B cell (primary cell): Measurements from ENCODE around the gene RAB3IL1. TPM values are rescaled to one million over a fixed set of nuclear protein-coding genes. Genes with fewer than 3 reads are reported as not detected.
A peak's percentile ranks its signal among the peaks of the same experiment; 100 is the strongest.

ENCODE experiments used
- ATAC-seq: fragments of 200-7000 bp; cut with Tn5 transposase; one replicate; pipeline ENCODE4 v1.10.0; 2021; ENCODE audit warnings: low read depth, mild to moderate bottlenecking, moderate number of reproducible peaks, moderate library complexity
- CTCF ChIA-PET: fragments of 350-600 bp; sonication (Branson Sonifier 250); formaldehyde crosslinking; loops from one replicate; lab custom pipeline; 2021; ENCODE audit warnings: antibody characterized with exemption, inconsistent platforms; lab: Charles Lee
- POLR2A ChIA-PET: fragments of 350-600 bp; sonication (Branson Sonifier 250); formaldehyde crosslinking; loops from one replicate; lab custom pipeline; 2021; ENCODE audit warnings: antibody characterized with exemption; lab: Charles Lee
- DNase-seq: peaks from one replicate; pipeline ENCODE4 v3.0.0; 2013
- H2AFZ ChIP-seq: 2 replicates; pipeline ENCODE4 v1.6.1; 2012; ENCODE audit warnings: mild to moderate bottlenecking, low read depth, low read length; ENCODE audit not compliant: insufficient read depth, poor library complexity, severe bottlenecking
- H3K27ac ChIP-seq, 2 donors: 1 replicate in 1 of 2; 2 replicates in 1 of 2; pipeline ENCODE4 v1.5.1; 2012 to 2013; ENCODE audit warnings: low read length in 2 of 2, mild to moderate bottlenecking in 2 of 2, moderate library complexity in 1 of 2
- H3K27me3 ChIP-seq, 4 experiments: fragments of 200-600 bp in 1 of 4; sonication (generic) in 1 of 4; replicated peaks in 1 of 4; 1 replicate in 2 of 4; 2 replicates in 2 of 4; pipeline versions ENCODE4 v1.6.1 to v1.7.0; 2013 to 2016; ENCODE audit warnings: low read length in 3 of 4, mild to moderate bottlenecking in 2 of 4, mixed read lengths in 1 of 4, moderate library complexity in 1 of 4; ENCODE audit not compliant: insufficient read depth in 4 of 4, control insufficient read depth in 3 of 4; ENCODE audit errors: control extremely low read depth in 1 of 4
- H3K36me3 ChIP-seq, 2 experiments: replicated peaks in 1 of 2; 1 replicate in 1 of 2; 2 replicates in 1 of 2; pipeline versions ENCODE4 v1.6.1 to v1.7.1; 2013; ENCODE audit warnings: low read length in 1 of 2; ENCODE audit not compliant: insufficient read depth in 2 of 2, control insufficient read depth in 1 of 2; ENCODE audit errors: control extremely low read depth in 1 of 2, extremely low read depth in 1 of 2
- H3K4me1 ChIP-seq, 2 donors: fragments of 200-600 bp in 1 of 2; sonication (generic) in 1 of 2; 1 replicate in 1 of 2; 2 replicates in 1 of 2; pipeline versions ENCODE4 v1.5.1 to v1.6.1; 2013 to 2017; ENCODE audit warnings: low read length in 2 of 2; ENCODE audit not compliant: control insufficient read depth in 2 of 2, insufficient read depth in 2 of 2
- H3K4me2 ChIP-seq: replicated peaks from 2 replicates; pipeline ENCODE3; 2012; ENCODE audit warnings: mild to moderate bottlenecking, low read depth, low read length; ENCODE audit not compliant: poor library complexity, severe bottlenecking
- H3K4me3 ChIP-seq, 5 experiments: fragments of 200-600 bp in 1 of 5; sonication (generic) in 1 of 5; 1 replicate in 3 of 5; 2 replicates in 2 of 5; pipeline versions ENCODE4 v1.5.1 to v1.7.0; 2011 to 2016; ENCODE audit warnings: low read length in 4 of 5, mild to moderate bottlenecking in 4 of 5, low read depth in 2 of 5, control low read depth in 1 of 5, moderate library complexity in 1 of 5; ENCODE audit not compliant: insufficient read depth in 1 of 5; ENCODE audit errors: control extremely low read depth in 1 of 5, extremely low read depth in 1 of 5
- H3K79me2 ChIP-seq: fragments of 200-600 bp; sonication (generic); one replicate; pipeline ENCODE4 v1.6.0; 2016; ENCODE audit warnings: low read length; ENCODE audit not compliant: control insufficient read depth, insufficient read depth
- H3K9ac ChIP-seq: fragments of 200-600 bp; sonication (generic); 2 replicates; pipeline ENCODE4 v1.6.1; 2017; ENCODE audit warnings: mild to moderate bottlenecking, low read length, moderate library complexity
- H3K9me3 ChIP-seq, 3 donors: one replicate each; pipeline versions ENCODE4 v1.6.1 to v1.7.1; 2013; ENCODE audit warnings: low read length in 2 of 3; ENCODE audit not compliant: control insufficient read depth in 2 of 3, insufficient read depth in 1 of 3; ENCODE audit errors: control extremely low read depth in 1 of 3
- H4K20me1 ChIP-seq: 2 replicates; pipeline ENCODE4 v1.6.0; 2012; ENCODE audit warnings: mild to moderate bottlenecking, low read length; ENCODE audit not compliant: insufficient read depth, control insufficient read depth, poor library complexity, severe bottlenecking
- H3K27ac Mint-ChIP-seq: one replicate; pipeline ENCODE4 v1.8.0; 2021; ENCODE audit warnings: mixed read lengths
- H3K27me3 Mint-ChIP-seq: one replicate; pipeline ENCODE4 v1.8.0; 2021; ENCODE audit warnings: mixed read lengths
- H3K4me1 Mint-ChIP-seq: one replicate; pipeline ENCODE4 v1.8.0; 2021; ENCODE audit warnings: mixed read lengths
- H3K4me3 Mint-ChIP-seq: one replicate; pipeline ENCODE4 v1.8.0; 2021; ENCODE audit warnings: mixed read lengths
- H3K9me3 Mint-ChIP-seq: one replicate; pipeline ENCODE4 v1.8.0; 2022; ENCODE audit warnings: mixed read lengths; ENCODE audit not compliant: insufficient read depth
- CTCF ChIP-seq: fragments of 200-600 bp; IDR thresholded peaks from one replicate; pipeline ENCODE4 v1.8.0; 2022; ENCODE audit warnings: antibody characterized with exemption, mild to moderate bottlenecking
- EZH2 ChIP-seq: IDR thresholded peaks from 2 replicates; pipeline ENCODE4 v1.6.1; 2012; ENCODE audit warnings: borderline replicate concordance, low read depth, mild to moderate bottlenecking, moderate library complexity, low read length; ENCODE audit not compliant: insufficient read depth, poor library complexity, severe bottlenecking
- WGBS: methylation state at CpG from one replicate; pipeline ENCODE4 v1.1.5; 2013; ENCODE audit warnings: missing lambda C conversion rate; ENCODE audit not compliant: insufficient coverage; 5-methylcytosine and 5-hydroxymethylcytosine counted together
- intact Hi-C: fragments of 100-400 bp; cut with micrococcal nuclease; formaldehyde crosslinking; loops from one replicate; pipeline ENCODE4 v1.10.0; 2022
- polyA plus RNA-seq: library from polyadenylated mRNA; depleted of rRNA; stranded (reverse); fragments of >200 nt; gene quantifications from 2 replicates; pipeline ENCODE4 v1.2.3, GENCODE V29; 2012
- total RNA-seq, 2 donors: library from RNA; stranded (reverse); fragments of 120-200 nt in 1 of 2; gene quantifications; 1 replicate in 1 of 2; 2 replicates in 1 of 2; pipeline versions ENCODE4 v1.2.3 to v1.2.4, GENCODE V29; 2013 to 2022

The RAB3IL1 gene
- total and polyA plus RNA-seq, 2 donors (not counting 1 experiment from before 2014, with no cell fraction given), result 0.27 TPM; not detected in 1

DNA sequence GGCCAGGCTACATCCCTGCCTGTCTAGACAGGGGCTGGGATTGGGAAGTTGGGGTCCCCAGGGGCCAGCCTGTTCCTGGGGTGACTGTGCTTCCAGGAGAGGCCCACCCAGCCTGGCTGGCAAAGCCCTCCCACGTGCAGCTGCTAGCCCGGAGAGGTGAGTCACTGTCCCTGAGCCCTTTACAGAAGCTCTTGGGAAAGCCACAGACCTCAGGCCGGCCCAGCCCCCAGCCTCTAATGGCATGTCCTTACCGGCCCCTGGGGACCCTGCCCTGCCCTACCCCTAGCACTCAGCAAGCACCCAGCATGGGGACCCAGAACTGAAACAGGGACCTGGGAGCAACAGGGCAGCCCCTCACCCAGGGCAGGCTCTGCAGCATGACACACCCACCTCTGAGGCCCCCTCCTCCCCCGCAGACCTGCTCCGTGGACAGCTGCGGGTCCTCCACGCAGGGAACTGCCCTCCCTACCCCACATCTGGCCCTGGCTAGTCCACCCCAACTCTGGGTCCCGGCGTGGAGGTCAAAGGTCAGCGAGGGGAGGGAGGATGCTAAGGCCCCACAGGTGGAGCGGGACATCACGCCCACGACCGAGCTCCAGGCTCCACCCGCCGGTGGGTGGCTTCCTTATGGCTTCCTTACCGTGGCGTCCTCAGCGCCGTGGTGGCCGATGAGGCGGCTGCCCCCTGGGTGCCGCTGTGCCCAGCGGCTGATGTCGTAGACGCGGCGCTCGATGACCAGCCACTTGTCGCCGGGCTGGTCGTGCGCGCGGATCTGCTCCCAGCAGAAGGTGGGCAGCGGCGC is 26.6 kb downstream of the RAB3IL1 start:
- under 1% methylated on average over 36 of the region's 38 CpGs for WGBS
- peak overlapping the region; percentile 84 for H3K9ac ChIP-seq
- peaks cover 18 to 29% of the 10 kb centered on the region in 2 donors for H3K4me1 ChIP-seq
- POLR2A ChIA-PET, result interaction anchor here (0.6 to 1.2 kb wide), 6 partner anchors 9 to 892 kb away, joined by 3 to 5 read pairs (median 3); partner anchors contain the start of gene FTH1
- TF ChIP-seq CTCF (no peak), EZH2 (no peak)
- H3K27ac ChIP-seq, result peak overlapping the region; percentile 59 to 91
- ATAC-seq, result peak; percentile 5
- peaks cover 36% of the 10 kb centered on the region for H3K4me1 Mint-ChIP-seq
- peak overlapping the region; percentile 13 to 84 (median 72) for H3K4me3 ChIP-seq
- H3K79me2 ChIP-seq, result peaks cover 47% of the 10 kb centered on the region
- no peaks in the 10 kb centered on the region for H3K9me3 Mint-ChIP-seq
- CTCF ChIA-PET, result interaction anchor here (0.7 to 4.1 kb wide), 6 partner anchors 9 to 218 kb away, joined by 3 to 22 read pairs (median 4); no protein-coding TSS in a partner anchor
- H3K4me2 ChIP-seq, result peak overlapping the region; percentile 83
- peak overlapping the region; percentile 87 for H3K27ac Mint-ChIP-seq
- no peaks in the 10 kb centered on the region for H3K27me3 Mint-ChIP-seq
- peaks cover 0 to 7% (median 0%) of the 10 kb centered on the region in 3 donors for H3K9me3 ChIP-seq
- peaks cover 37% of the 10 kb centered on the region for H4K20me1 ChIP-seq
- intact Hi-C loops, result loop anchor here (1.0 to 5.0 kb wide), 8 partner anchors 9 to 992 kb away; partner anchors contain the start of genes FADS1, INCENP and SLC3A2
- H3K27me3 ChIP-seq, result no peaks in the 10 kb centered on the region
- peak overlapping the region; percentile 94 for H3K4me3 Mint-ChIP-seq
- peak overlapping the region; percentile 82 for H2AFZ ChIP-seq
- no peaks in the 10 kb centered on the region for H3K36me3 ChIP-seq
- peak; percentile 61 for DNase-seq
